Adrenal gland (tissue), 12 donors: ENCODE measurements around the gene PHACTR3. TPM values are rescaled to one million over a fixed set of nuclear protein-coding genes. Genes with fewer than 3 reads are reported as not detected.

ENCODE experiments used
- DNase-seq, 7 donors: peaks; one replicate each; pipeline ENCODE4 v3.0.0-alpha.2; 2019 to 2020
- H3K27ac ChIP-seq, 5 donors: fragments of 200-600 bp; sonication (generic) in 4 of 5; 1 replicate in 3 of 5; 2 replicates in 2 of 5; pipeline versions ENCODE4 v1.5.1 to v1.8.0; 2016 to 2020; ENCODE audit warnings: mild to moderate bottlenecking in 1 of 5
- H3K27me3 ChIP-seq: fragments of 200-600 bp; 2 replicates; pipeline ENCODE4 v1.8.0; 2021
- H3K36me3 ChIP-seq, 2 donors: fragments of 200-600 bp; replicated peaks in 1 of 2; 1 replicate in 1 of 2; 2 replicates in 1 of 2; pipeline versions ENCODE4 v1.5.1 to v1.8.0; 2018 to 2022
- H3K4me1 ChIP-seq, 2 donors: fragments of 200-600 bp; replicated peaks in 1 of 2; 1 replicate in 1 of 2; 2 replicates in 1 of 2; pipeline versions ENCODE4 v1.5.1 to v1.8.0; 2018 to 2021
- H3K4me3 ChIP-seq, 4 donors: fragments of 200-600 bp; sonication (generic) in 3 of 4; one replicate each; pipeline ENCODE4 v1.5.1; 2016 to 2018
- H3K9me3 ChIP-seq, 3 donors: fragments of 200-600 bp; sonication (generic) in 1 of 3; replicated peaks in 1 of 3; 1 replicate in 2 of 3; 2 replicates in 1 of 3; pipeline versions ENCODE4 v1.5.1 to v1.8.0; 2016 to 2021
- POLR2A ChIP-seq, 2 donors: fragments of 450-650 bp; IDR thresholded peaks; one replicate each; pipeline ENCODE4 v1.6.1; 2017; ENCODE audit warnings: antibody characterized with exemption in 2 of 2, mild to moderate bottlenecking in 2 of 2, moderate library complexity in 1 of 2
- WGBS, 4 donors: extraction: QIAGEN DNeasy Blood & Tissue Kit in 2 of 4; methylation state at CpG; one replicate each; pipeline versions ENCODE4 v1.1.5 to v1.1.7; 2013 to 2017; 5-methylcytosine and 5-hydroxymethylcytosine counted together
- intact Hi-C, 2 donors: fragments of 100-400 bp; cut with DNase I; formaldehyde crosslinking; loops; one replicate each; pipeline versions ENCODE4 v1.14.1 to v1.15.0; 2022 to 2023
- polyA plus RNA-seq, 3 donors: library from polyadenylated mRNA; stranded (reverse); fragments of 200-250 nt in 2 of 3; fragments of 350-450 nt in 1 of 3; fragmentation: Illumina TruSeq in 1 of 3; extraction: RNeasy Lipid Tissue Mini Kit (QIAGEN cat#74804) in 1 of 3; gene quantifications; one replicate each; pipeline ENCODE4 v1.2.3, GENCODE V29; 2013 to 2014
- total RNA-seq, 9 donors: library from RNA; depleted of rRNA in 4 of 9; stranded (reverse); fragments of >200 nt in 4 of 9; fragments of 120-200 nt in 1 of 9; fragmentation: NEBNext Ultra II Directional in 1 of 9; extraction: Animal tissue kit (Norgen Biotek cat#: 25700) in 1 of 9; gene quantifications; one replicate each; pipeline versions ENCODE4 v1.1.0 to v1.2.4, GENCODE V29; 2013 to 2023
- TF ChIP-seq, protein P1 (sequence below), 6 experiments: fragments of 450-650 bp in 4 of 6; fragments of 200-600 bp in 2 of 6; sonication (generic) in 1 of 6; IDR thresholded peaks; 1 replicate in 5 of 6; 2 replicates in 1 of 6; pipeline versions ENCODE4 v1.5.1 to v1.8.0; 2016 to 2021; ENCODE audit warnings: antibody characterized with exemption in 6 of 6, mild to moderate bottlenecking in 2 of 6, moderate library complexity in 1 of 6
- donor health status: healthy with polysubstance abuse.
- donor health status: Bipolar disorder and iron deficiency.
- donor health status: DM: yes; HTN: yes; CAD: no.
- donor health status: DM: no; HTN: no; CAD: no.
- donor health status: DM: no; HTN: no; CAD: no.
- donor health status: DM: yes; HTN: yes; CAD: no.

Gene PHACTR3
- total and polyA plus RNA-seq, 12 donors, result 0.17 to 4.5 (median 0.81) TPM

DNA sequence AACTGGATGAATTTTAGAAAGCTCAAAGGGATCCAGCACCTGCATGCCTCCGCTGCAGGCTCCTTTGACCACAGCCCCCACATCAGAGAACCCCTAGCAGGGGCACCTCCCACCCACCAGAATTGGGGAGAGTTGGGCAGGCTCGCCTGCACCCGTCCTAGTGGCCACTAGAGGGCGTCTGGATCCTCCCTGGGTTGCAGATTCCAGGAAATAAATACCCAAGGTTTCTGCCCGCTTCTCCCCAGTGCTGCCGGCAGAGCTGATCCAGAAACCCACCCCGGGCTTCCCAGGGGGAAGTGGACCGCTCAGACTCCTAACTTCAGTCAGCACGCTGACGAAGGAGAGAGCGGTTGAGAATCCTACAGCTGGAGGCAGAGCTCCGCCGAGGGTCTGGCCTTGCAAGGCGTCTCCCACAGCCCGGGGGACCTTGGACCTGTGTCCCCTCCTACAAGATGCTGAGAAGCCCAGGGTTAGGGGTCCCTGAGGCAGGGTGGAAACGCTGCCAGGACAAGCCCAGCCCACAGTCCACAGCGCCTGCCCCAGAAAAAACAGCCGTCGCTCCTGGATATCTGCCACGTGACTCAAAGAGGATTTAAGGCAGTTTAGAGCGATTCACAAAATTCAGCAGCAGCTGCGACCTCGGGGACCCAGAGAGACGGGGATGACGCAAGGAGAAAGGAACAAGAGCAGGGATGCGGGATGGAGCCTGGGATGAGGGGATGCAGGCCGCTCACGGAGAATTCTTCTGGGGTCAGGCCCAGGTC is 32.6 kb upstream of the PHACTR3 start:
- WGBS, 4 donors, result 0 to 8% (median 6%) methylated on average over 3 to 28 of the region's 28 CpGs
- H3K4me1 ChIP-seq, result peaks cover 0 to 7% of the 10 kb centered on the region in 2 donors
- H3K36me3 ChIP-seq, result no peaks in the 10 kb centered on the region
- H3K4me3 ChIP-seq, result peak overlapping the region in 2 of 4 donors; percentile 17 to 66
- intact Hi-C loops, result loop anchor here in 1 of 2 donors (2.0 kb wide), 1 partner anchor 179 kb away; no protein-coding TSS in a partner anchor
- peak overlapping the region in 2 of 5 donors; percentile 60 to 79 for H3K27ac ChIP-seq
- peak; percentile 36 to 70 (median 62) for DNase-seq
- no peak for TF ChIP-seq POLR2A (IDR thresholded peaks at IDR 0.05)
- TF ChIP-seq, protein P1, sequence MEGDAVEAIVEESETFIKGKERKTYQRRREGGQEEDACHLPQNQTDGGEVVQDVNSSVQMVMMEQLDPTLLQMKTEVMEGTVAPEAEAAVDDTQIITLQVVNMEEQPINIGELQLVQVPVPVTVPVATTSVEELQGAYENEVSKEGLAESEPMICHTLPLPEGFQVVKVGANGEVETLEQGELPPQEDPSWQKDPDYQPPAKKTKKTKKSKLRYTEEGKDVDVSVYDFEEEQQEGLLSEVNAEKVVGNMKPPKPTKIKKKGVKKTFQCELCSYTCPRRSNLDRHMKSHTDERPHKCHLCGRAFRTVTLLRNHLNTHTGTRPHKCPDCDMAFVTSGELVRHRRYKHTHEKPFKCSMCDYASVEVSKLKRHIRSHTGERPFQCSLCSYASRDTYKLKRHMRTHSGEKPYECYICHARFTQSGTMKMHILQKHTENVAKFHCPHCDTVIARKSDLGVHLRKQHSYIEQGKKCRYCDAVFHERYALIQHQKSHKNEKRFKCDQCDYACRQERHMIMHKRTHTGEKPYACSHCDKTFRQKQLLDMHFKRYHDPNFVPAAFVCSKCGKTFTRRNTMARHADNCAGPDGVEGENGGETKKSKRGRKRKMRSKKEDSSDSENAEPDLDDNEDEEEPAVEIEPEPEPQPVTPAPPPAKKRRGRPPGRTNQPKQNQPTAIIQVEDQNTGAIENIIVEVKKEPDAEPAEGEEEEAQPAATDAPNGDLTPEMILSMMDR (IDR thresholded peaks at IDR 0.05), result peak; percentile 68 to 97 (median 79)
- no peaks in the 10 kb centered on the region for H3K9me3 ChIP-seq
- H3K27me3 ChIP-seq, result peaks cover 10% of the 10 kb centered on the region

DNA sequence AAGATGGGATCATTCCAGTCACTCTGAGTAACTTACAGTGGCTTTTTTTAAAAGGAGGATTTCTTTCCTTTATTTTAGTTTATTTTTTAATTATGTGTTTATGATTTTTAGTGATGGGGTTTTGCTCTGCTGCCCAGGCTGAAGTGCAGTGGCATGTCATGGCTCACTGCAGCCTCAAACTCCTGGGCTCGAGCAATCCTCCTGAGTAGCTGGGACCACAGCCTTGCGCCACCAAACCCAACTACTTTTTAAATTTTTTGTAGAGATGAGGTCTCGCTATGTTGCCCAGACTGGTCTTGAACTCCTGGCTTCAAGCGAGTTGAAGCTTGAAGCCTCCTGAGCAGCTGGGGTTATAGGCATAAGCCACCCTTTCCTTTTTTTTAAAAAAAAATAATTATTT is 31.8 kb upstream of the PHACTR3 start:
- peaks cover 11% of the 10 kb centered on the region for H3K27me3 ChIP-seq
- no peaks in the 10 kb centered on the region for H3K9me3 ChIP-seq
- H3K4me1 ChIP-seq, result peaks cover 0 to 7% of the 10 kb centered on the region in 2 donors
- peak in 1 of 7 donors; percentile 28 for DNase-seq
- no peak overlapping the region for H3K27ac ChIP-seq
- no peak for TF ChIP-seq POLR2A (IDR thresholded peaks at IDR 0.05)
- TF ChIP-seq, protein P1 (IDR thresholded peaks at IDR 0.05), result no peak
- no peaks in the 10 kb centered on the region for H3K36me3 ChIP-seq
- no peak overlapping the region for H3K4me3 ChIP-seq
- WGBS, 4 donors, result 78 to 90% (median 86%) methylated on average over 4 of the region's 4 CpGs
- intact Hi-C loops, result loop anchor here in 1 of 2 donors (2.0 kb wide), 1 partner anchor 178 kb away; no protein-coding TSS in a partner anchor

DNA sequence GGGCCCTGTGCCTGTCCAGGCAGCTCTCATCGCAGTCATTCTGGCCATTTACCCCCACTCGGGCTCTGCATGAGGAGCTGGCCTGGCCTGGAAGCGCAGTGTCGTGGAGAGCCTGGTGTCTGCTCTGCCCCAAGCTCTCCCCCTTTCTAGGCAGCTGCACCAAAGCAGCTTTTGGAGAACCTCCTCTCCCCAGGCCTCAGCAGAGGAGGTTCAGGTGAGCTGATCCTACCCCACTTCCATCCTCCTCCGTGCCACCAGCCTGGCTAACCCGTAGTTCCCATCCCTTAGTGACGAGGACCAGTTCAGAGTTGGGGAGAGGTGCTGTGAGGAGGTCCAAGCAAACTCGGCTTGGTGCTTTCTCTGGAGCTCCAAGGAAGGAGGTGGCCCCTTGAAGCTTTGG is 30.5 kb upstream of the PHACTR3 start:
- Histone ChIP-seq H3K36me3 (no peaks in the 10 kb centered on the region), H3K9me3 (no peaks in the 10 kb centered on the region), H3K27me3 (peaks cover 23% of the 10 kb centered on the region), H3K4me1 (peaks cover 0 to 7% of the 10 kb centered on the region in 2 donors), H3K4me3 (no peak overlapping the region), H3K27ac (no peak overlapping the region)
- 87 to 100% (median 91%) methylated on average over 1 to 8 of the region's 8 CpGs for WGBS, 4 donors
- no peak for DNase-seq
- intact Hi-C loops, result loop anchor here in 1 of 2 donors (2.0 kb wide), 1 partner anchor 177 kb away; no protein-coding TSS in a partner anchor
- TF ChIP-seq, protein P1 (IDR thresholded peaks at IDR 0.05), result no peak
- TF ChIP-seq POLR2A (IDR thresholded peaks at IDR 0.05), result no peak

DNA sequence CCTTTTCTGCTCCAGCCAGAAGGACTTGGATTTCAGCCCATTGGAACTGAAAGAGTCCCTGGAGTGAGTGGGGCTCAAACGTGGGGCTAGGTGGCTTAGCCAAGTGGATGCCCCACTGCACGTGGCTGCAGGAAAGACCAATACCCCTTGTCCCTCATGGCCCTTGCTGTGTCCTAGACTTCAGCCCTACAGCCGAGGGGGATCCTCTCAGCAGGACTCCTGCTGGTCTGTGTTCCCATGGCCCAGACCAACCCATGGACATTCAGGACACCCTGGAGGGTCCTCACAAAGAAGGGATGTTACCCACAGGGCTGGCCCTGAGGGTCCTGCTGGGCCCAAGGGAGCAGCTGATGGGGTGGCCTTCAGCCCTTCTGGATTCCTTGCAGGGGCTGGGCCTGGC is 30.0 kb upstream of the PHACTR3 start:
- no peaks in the 10 kb centered on the region for H3K9me3 ChIP-seq

More for the DNA sequence above, 30.0 kb upstream of the PHACTR3 start:
- Histone ChIP-seq H3K4me3 (no peak overlapping the region), H3K27me3 (peaks cover 27% of the 10 kb centered on the region), H3K36me3 (no peaks in the 10 kb centered on the region), H3K27ac (no peak overlapping the region), H3K4me1 (peaks cover 0 to 7% of the 10 kb centered on the region in 2 donors)
- no peak for DNase-seq
- intact Hi-C loops, result no loop called here
- no peak for TF ChIP-seq POLR2A (IDR thresholded peaks at IDR 0.05)
- TF ChIP-seq, protein P1 (IDR thresholded peaks at IDR 0.05), result no peak
- 20 to 67% (median 59%) methylated on average over 1 to 3 of the region's 3 CpGs; no CpG with 5 or more reads in 1 of the 4 donors for WGBS, 4 donors
